Gastroesophageal sphincter (tissue), 3 donors: ENCODE measurements around the gene KNTC1.

Source experiments
- CTCF ChIP-seq, 4 experiments: fragments of 200-600 bp in 2 of 4; fragments of 450-650 bp in 2 of 4; sonication (generic) in 1 of 4; IDR thresholded peaks; one replicate each; pipeline ENCODE4 v1.5.1; 2017 to 2019; ENCODE audit warnings: antibody characterized with exemption in 4 of 4, mild to moderate bottlenecking in 2 of 4, moderate library complexity in 2 of 4
- EP300 ChIP-seq: sonication (generic); formaldehyde crosslinking; IDR thresholded peaks from one replicate; pipeline ENCODE4 v1.6.1; 2017; ENCODE audit warnings: antibody characterized with exemption, mild to moderate bottlenecking
- POLR2A ChIP-seq, 2 donors: fragments of 450-650 bp; IDR thresholded peaks; one replicate each; pipeline ENCODE4 v1.6.1; 2017; ENCODE audit warnings: antibody characterized with exemption in 2 of 2, mild to moderate bottlenecking in 2 of 2, moderate library complexity in 1 of 2
- POLR2AphosphoS5 ChIP-seq: sonication (generic); formaldehyde crosslinking; IDR thresholded peaks from one replicate; pipeline ENCODE4 v1.6.1; 2017; ENCODE audit warnings: antibody characterized with exemption

GRCh38 chr12:122491991-122492390 is 35.1 kb upstream of the KNTC1 start:
- TF ChIP-seq CTCF (IDR thresholded peaks at IDR 0.05): no peak
- no peak for TF ChIP-seq EP300
- TF ChIP-seq POLR2AphosphoS5: no peak
- TF ChIP-seq POLR2A (IDR thresholded peaks at IDR 0.05): no peak
